Measurements from ENCODE around the gene SIRT2. TPM values are rescaled to one million over a fixed set of nuclear protein-coding genes. Genes with fewer than 3 reads are reported as not detected.
A peak's percentile ranks its signal among the peaks of the same experiment; 100 is the strongest.
"Not testable (repeated sequence)": the region's sequence is repeated elsewhere in the genome, so short reads cannot be mapped to it uniquely, and the experiment has no call there.

The SIRT2 gene
- 10 to 100 TPM; 23.5 to 29.8 (median 27.3) TPM for total RNA-seq

DNA sequence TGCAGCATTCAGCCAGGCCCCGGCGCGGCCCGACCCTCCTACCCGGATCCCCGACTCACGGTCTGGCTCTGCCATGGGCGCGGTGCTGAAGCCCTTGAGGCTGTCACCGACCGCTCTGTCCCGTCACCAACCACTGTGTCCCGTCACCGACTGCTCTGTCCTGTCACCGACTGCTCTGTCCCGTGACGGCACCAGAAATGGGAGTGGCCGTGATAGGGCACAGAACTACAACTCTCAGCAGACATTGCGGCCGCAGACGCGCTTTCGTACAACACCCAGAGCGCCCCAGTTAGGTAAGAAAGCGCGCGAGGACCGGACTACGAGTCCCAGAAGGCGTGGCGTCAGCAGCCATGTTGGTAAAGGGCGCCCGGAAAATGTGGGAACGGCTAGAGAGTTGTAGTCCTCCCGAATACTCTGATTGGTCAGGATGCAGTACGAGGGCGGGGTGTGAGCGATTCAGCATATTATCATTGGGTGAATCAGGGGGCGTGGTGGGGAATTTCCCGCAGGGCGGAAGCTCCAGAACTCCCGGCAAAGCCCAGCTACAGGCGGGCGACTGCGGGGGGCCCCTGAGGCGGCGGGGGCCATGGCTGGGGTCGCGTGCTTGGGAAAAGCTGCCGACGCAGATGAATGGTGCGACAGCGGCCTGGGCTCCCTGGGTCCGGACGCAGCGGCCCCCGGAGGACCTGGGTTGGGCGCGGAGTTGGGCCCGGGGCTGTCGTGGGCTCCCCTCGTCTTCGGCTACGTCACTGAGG is at the start of gene SIRT2, which contains the start of gene NFKBIB:
Gene SIRT2 (minus strand): TSS at position 172 of the 755 bp plus-strand sequence. CDS start 97 bp downstream, at position 75.
Gene NFKBIB (plus strand): TSS at position 523 of the 755 bp plus-strand sequence. CDS start 64 bp downstream, at position 587.
- Mint-ChIP-seq H3K36me3 (ENCODE audit: insufficient read depth) (peaks cover 12% of the 10 kb centered on the region), H3K4me3 (peak within 1 kb of the TSS; percentile 94), H3K4me1 (ENCODE audit: low read depth) (peaks cover 42% of the 10 kb centered on the region), H3K27me3 (ENCODE audit: low read depth) (no peaks in the 10 kb centered on the region), H3K9me3 (no peaks in the 10 kb centered on the region)
- DNase-seq (peak; percentile 98), ATAC-seq (peak; percentile 93 to 94)

DNA sequence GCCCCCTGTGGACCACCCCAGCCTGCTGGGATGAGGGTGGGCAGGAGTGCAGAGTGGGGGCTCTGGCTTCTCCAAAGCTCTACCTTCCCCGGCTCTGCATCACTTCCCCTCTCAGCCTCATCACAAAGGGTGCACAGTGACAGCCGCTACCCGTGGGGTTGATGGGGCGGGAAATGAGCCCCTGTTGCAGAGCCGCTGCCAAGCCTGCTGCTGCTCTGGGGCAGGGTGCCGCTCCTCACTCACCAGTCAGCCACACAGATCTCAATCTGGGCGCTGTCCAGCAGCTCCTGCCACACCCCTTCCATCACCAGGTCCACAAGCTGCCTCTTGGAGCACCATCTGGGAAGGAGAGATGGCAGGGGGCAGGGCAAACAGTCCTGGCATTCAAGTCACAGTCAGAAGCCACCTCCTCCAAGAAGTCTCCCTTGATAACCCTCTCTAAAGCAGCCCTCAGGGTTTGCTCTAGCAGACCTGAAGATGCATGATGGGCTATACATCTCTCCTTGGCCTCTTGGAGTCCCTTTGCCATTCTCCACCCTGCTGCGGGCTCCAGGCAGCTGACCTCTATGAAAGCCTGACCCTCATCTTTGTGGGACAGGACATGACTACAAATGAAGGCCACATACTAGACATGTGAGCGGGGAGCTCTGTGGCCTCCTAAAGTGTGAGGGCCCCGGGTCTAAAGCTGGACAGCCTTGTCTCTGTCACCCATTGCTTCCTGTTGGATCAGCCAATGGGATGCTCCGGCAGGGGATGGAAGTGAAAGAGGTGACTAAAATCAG is 47.0 kb upstream of the SIRT2 start:
- no peak for DNase-seq
- H3K36me3 Mint-ChIP-seq (ENCODE audit: insufficient read depth): no peaks in the 10 kb centered on the region
- no peaks in the 10 kb centered on the region for H3K9me3 Mint-ChIP-seq
- peaks cover 5% of the 10 kb centered on the region for H3K27me3 Mint-ChIP-seq (ENCODE audit: low read depth)
- no peak overlapping the region for H3K4me3 Mint-ChIP-seq
- no peak for ATAC-seq
- peaks cover 12% of the 10 kb centered on the region for H3K4me1 Mint-ChIP-seq (ENCODE audit: low read depth)

DNA sequence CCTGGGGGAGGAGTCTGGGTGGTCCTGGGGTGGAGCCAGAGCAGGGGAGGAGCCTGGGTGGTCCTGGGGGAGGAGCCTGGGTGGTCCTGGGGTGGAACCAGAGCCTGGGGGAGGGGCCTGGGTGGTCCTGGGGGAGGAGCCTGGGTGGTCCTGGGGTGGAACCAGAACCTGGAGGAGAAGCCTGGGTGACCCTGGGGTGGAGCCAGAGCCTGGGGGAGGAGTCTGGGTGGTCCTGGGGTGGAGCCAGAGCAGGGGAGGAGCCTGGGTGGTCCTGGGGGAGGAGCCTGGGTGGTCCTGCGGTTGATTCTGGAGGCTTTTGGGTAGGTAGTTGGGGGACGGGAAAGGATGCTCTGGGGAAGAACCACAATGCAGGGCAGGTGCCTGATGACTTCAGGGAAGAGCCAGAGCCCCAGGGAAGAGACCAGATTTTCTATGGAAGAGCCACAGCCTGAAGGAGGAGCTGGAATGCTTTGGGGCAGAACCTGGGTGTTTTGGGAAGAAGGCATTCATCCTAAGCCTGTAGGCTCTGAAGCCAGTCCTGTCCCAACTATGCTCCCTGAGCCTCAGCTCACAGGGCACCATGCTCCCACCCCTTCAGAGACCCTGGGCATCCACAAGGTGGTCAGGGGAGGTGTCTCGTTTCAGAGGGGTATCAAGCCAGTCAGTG is 46.3 kb upstream of the SIRT2 start:
- Mint-ChIP-seq H3K9me3 (no peaks in the 10 kb centered on the region), H3K36me3 (ENCODE audit: insufficient read depth) (no peaks in the 10 kb centered on the region), H3K4me1 (ENCODE audit: low read depth) (peaks cover 16% of the 10 kb centered on the region), H3K27me3 (ENCODE audit: low read depth) (peaks cover 3% of the 10 kb centered on the region), H3K4me3 (no peak overlapping the region)
- DNase-seq: no peak
- ATAC-seq: no peak

- H3K4me1 Mint-ChIP-seq (ENCODE audit: low read depth): peaks cover 13% of the 10 kb centered on the region
- no peaks in the 10 kb centered on the region for H3K9me3 Mint-ChIP-seq
- DNase-seq (no peak), ATAC-seq (no peak)
- H3K36me3 Mint-ChIP-seq (ENCODE audit: insufficient read depth): no peaks in the 10 kb centered on the region
- H3K4me3 Mint-ChIP-seq: no peak overlapping the region
- peaks cover 3% of the 10 kb centered on the region for H3K27me3 Mint-ChIP-seq (ENCODE audit: low read depth)
Observed at GRCh38 chr19:38944981-38945506, 45.6 kb upstream of the SIRT2 start.

DNA sequence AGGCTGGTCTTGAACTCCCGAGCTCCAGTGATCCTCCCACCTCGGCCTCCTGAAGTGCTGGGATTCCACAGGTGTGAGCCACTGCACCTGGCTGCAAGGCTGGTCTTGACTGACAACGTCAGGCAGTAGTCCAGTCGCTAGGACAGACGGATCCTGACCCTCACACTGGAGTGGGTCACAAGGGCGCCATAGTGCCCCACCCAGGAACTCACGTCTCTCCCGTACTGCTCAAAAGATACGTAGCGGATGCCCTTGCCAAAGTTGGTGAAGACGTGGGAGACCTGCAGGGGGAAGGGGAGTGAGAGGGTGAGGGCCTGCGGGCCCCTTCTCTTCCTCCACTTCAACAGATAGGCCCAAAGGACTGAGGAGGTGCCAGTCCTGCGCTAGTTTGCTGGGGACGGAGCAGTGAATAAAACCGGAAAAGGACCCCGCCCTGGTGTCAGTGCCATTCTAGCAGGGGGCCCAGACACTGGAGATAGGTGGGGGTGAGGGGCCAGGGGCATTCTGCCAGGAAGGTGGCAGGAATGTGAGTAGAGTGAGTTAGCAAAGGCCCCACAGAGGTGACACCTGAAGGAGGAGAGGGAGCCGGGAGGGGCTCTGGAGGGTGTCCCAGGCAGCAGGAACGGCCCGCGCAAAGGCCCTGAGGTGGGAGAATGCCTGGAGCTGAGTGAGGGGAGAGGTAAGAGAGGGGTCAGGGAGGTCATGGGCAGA is 43.2 kb upstream of the SIRT2 start:
- Mint-ChIP-seq H3K4me1 (ENCODE audit: low read depth) (peaks cover 8% of the 10 kb centered on the region), H3K9me3 (no peaks in the 10 kb centered on the region), H3K4me3 (no peak overlapping the region), H3K27me3 (ENCODE audit: low read depth) (no peaks in the 10 kb centered on the region), H3K36me3 (ENCODE audit: insufficient read depth) (no peaks in the 10 kb centered on the region)
- no peak for ATAC-seq
- no peak for DNase-seq

GRCh38 chr19:38941979-38942378 is 42.6 kb upstream of the SIRT2 start:
- no peaks in the 10 kb centered on the region for H3K27me3 Mint-ChIP-seq (ENCODE audit: low read depth)
- no peak overlapping the region for H3K4me3 Mint-ChIP-seq
- ATAC-seq: no peak
- H3K36me3 Mint-ChIP-seq (ENCODE audit: insufficient read depth): no peaks in the 10 kb centered on the region
- H3K4me1 Mint-ChIP-seq (ENCODE audit: low read depth): peaks cover 8% of the 10 kb centered on the region
- no peak for DNase-seq
- H3K9me3 Mint-ChIP-seq: no peaks in the 10 kb centered on the region

- not testable (repeated sequence) for H3K4me1 Mint-ChIP-seq (ENCODE audit: low read depth); H3K9me3 Mint-ChIP-seq; H3K4me3 Mint-ChIP-seq; DNase-seq; H3K36me3 Mint-ChIP-seq (ENCODE audit: insufficient read depth); H3K27me3 Mint-ChIP-seq (ENCODE audit: low read depth); ATAC-seq
Observed at GRCh38 chr19:38941466-38941865, 42.0 kb upstream of the SIRT2 start.

- no peak for ATAC-seq
- no peaks in the 10 kb centered on the region for H3K9me3 Mint-ChIP-seq
Observed at GRCh38 chr19:38939957-38940356, 40.5 kb upstream of the SIRT2 start.

DNA sequence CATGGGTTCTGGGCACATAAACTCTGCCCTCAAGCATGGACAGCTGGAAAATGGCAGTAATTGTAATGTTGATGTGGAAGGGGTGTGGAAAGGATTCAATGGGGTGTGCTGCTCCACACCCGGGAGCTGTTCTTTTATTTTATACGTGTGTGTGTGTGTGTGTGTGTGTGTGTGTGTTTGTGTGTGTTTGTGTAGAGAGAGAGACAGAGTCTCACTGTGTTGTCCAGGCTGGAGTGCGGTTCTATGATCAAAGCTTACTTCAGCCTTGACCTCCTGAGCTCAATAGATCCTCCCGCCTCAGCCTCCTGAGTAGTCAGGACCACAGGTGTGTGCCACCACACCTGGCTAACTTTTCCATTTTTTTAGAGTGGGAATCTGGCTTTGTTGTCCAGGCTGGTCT is 34.1 kb upstream of the SIRT2 start:
- H3K4me3 Mint-ChIP-seq: peak overlapping the region; percentile 98
- no peak for DNase-seq
- no peak for ATAC-seq
- H3K9me3 Mint-ChIP-seq: no peaks in the 10 kb centered on the region
- H3K36me3 Mint-ChIP-seq (ENCODE audit: insufficient read depth): peaks cover 22% of the 10 kb centered on the region
- no peaks in the 10 kb centered on the region for H3K27me3 Mint-ChIP-seq (ENCODE audit: low read depth)
- H3K4me1 Mint-ChIP-seq (ENCODE audit: low read depth): peaks cover 33% of the 10 kb centered on the region

More at GRCh38 chr19:38939957-38940356, 40.5 kb upstream of the SIRT2 start:
- H3K27me3 Mint-ChIP-seq (ENCODE audit: low read depth): no peaks in the 10 kb centered on the region
- peaks cover 8% of the 10 kb centered on the region for H3K4me1 Mint-ChIP-seq (ENCODE audit: low read depth)
- H3K4me3 Mint-ChIP-seq: no peak overlapping the region
- no peak for DNase-seq
- H3K36me3 Mint-ChIP-seq (ENCODE audit: insufficient read depth): peaks cover 7% of the 10 kb centered on the region

DNA sequence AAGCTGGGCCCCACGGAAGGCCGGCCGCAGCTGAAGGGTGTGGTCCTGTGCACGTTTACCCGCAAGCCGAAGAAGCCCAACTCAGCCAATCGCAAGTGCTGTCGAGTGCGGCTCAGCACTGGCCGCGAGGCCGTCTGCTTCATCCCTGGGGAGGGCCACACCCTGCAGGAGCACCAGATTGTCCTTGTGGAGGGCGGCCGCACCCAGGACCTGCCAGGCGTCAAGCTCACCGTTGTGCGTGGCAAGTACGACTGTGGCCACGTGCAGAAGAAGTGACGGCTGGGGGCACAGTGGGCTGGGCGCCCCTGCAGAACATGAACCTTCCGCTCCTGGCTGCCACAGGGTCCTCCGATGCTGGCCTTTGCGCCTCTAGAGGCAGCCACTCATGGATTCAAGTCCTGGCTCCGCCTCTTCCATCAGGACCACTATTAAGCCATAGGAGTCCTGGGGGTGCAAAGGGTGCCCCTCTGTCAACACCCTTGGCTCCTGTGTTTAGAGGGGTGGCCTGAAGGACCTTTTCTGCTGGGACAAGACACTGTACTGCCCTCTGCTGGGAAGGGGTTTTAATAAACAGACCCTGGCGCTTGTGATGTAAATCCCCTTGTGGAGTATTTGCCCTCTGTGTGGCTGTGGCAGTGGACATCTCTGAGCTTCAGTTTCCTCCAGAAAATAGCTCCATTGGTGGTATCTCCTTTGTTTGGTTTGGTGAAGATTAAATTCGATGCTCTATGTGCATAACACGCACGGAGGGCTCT is 33.2 kb upstream of the SIRT2 start:
- no peaks in the 10 kb centered on the region for H3K9me3 Mint-ChIP-seq
- no peak for ATAC-seq
- H3K27me3 Mint-ChIP-seq (ENCODE audit: low read depth): no peaks in the 10 kb centered on the region
- DNase-seq: no peak
- peaks cover 23% of the 10 kb centered on the region for H3K36me3 Mint-ChIP-seq (ENCODE audit: insufficient read depth)
- H3K4me1 Mint-ChIP-seq (ENCODE audit: low read depth): peaks cover 39% of the 10 kb centered on the region
- H3K4me3 Mint-ChIP-seq: peak overlapping the region; percentile 98

- H3K36me3 Mint-ChIP-seq (ENCODE audit: insufficient read depth): peaks cover 23% of the 10 kb centered on the region
- ATAC-seq: no peak
- DNase-seq: no peak
- no peaks in the 10 kb centered on the region for H3K9me3 Mint-ChIP-seq
- peak overlapping the region; percentile 98 for H3K4me3 Mint-ChIP-seq
- H3K27me3 Mint-ChIP-seq (ENCODE audit: low read depth): no peaks in the 10 kb centered on the region
- peaks cover 39% of the 10 kb centered on the region for H3K4me1 Mint-ChIP-seq (ENCODE audit: low read depth)
Observed at GRCh38 chr19:38931521-38931793, 32.0 kb upstream of the SIRT2 start.

- Mint-ChIP-seq H3K36me3 (ENCODE audit: insufficient read depth) (peaks cover 22% of the 10 kb centered on the region), H3K27me3 (ENCODE audit: low read depth) (no peaks in the 10 kb centered on the region), H3K4me3 (peak within 1 kb of the TSS; percentile 98), H3K9me3 (no peaks in the 10 kb centered on the region), H3K4me1 (ENCODE audit: low read depth) (peaks cover 39% of the 10 kb centered on the region)
- DNase-seq (peak; percentile 97), ATAC-seq (peak; percentile 97)
Observed at GRCh38 chr19:38930776-38931520, 31.5 kb upstream of the SIRT2 start, which contains the start of gene MRPS12. MRPS12 (plus strand) TSS chr19:38930944; CDS start chr19:38931295, 351 bp downstream.

Data from activated T-cell treated with anti-CD3 and anti-CD28 coated beads, Interleukin-2, amount 50 U/mL, for 4 hours (primary cell).